Prostate gland (tissue), 2 donors: Measurements from ENCODE around the gene SLTM.

Source experiments
- POLR2A ChIP-seq: fragments of 450-650 bp; IDR thresholded peaks from one replicate; pipeline ENCODE4 v1.6.1; 2016; ENCODE audit warnings: antibody characterized with exemption, mild to moderate bottlenecking
- POLR2AphosphoS5 ChIP-seq: sonication (generic); formaldehyde crosslinking; IDR thresholded peaks from one replicate; pipeline ENCODE4 v1.6.1; 2017; ENCODE audit warnings: antibody characterized with exemption
- TF ChIP-seq, protein P1 (sequence below), 4 experiments: fragments of 200-600 bp in 2 of 4; fragments of 450-650 bp in 2 of 4; sonication (generic) in 2 of 4; IDR thresholded peaks; 1 replicate in 3 of 4; 2 replicates in 1 of 4; pipeline ENCODE4 v1.5.1; 2016 to 2019; ENCODE audit warnings: antibody characterized with exemption in 4 of 4, mild to moderate bottlenecking in 2 of 4, moderate library complexity in 2 of 4

DNA sequence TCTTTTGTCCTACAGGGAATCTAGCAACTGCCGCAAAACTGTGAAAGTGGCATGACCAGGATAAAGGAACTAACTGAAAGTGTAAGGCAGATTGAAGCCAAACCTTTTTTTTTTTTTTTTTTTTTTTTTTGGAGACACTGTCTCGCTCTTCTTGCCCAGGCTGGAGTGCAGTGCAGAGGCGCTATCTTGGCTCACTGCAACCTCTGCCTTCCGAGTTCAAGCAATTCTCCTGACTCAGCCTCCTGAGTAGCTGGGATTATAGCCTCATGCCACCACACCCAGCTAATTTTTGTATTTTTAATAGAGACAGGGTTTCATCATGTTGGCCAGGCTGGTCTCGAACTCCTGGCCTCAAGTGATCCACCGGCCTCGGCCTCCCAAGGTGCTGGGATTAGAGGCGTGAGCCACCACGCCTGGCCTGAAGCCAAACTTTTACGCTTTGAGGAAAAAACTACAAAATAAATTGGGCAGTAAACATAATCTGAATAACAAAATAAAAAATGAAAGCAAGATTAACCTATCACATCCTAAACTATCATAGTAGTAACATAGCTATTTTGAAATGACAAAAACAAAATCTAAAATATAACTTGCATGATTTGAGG lies 9.7 kb downstream of the SLTM start:
- TF ChIP-seq, protein P1, sequence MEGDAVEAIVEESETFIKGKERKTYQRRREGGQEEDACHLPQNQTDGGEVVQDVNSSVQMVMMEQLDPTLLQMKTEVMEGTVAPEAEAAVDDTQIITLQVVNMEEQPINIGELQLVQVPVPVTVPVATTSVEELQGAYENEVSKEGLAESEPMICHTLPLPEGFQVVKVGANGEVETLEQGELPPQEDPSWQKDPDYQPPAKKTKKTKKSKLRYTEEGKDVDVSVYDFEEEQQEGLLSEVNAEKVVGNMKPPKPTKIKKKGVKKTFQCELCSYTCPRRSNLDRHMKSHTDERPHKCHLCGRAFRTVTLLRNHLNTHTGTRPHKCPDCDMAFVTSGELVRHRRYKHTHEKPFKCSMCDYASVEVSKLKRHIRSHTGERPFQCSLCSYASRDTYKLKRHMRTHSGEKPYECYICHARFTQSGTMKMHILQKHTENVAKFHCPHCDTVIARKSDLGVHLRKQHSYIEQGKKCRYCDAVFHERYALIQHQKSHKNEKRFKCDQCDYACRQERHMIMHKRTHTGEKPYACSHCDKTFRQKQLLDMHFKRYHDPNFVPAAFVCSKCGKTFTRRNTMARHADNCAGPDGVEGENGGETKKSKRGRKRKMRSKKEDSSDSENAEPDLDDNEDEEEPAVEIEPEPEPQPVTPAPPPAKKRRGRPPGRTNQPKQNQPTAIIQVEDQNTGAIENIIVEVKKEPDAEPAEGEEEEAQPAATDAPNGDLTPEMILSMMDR (IDR thresholded peaks at IDR 0.05), result no peak
- TF ChIP-seq POLR2A, result no peak
- TF ChIP-seq POLR2AphosphoS5, result no peak
